Stimulated activated CD4-positive, alpha-beta T cell treated with anti-CD3 and anti-CD28 coated beads, Interleukin-4, amount 100 ng/mL, for 4 hours (primary cell): ENCODE results near the gene STMN3.
"Not testable (repeated sequence)": the region's sequence is repeated elsewhere in the genome, so short reads cannot be mapped to it uniquely, and the experiment has no call there.

Source experiments
- DNase-seq, 2 experiments: peaks; one replicate each; pipeline ENCODE4 v3.0.0-alpha.2; 2020

Gene STMN3

DNA sequence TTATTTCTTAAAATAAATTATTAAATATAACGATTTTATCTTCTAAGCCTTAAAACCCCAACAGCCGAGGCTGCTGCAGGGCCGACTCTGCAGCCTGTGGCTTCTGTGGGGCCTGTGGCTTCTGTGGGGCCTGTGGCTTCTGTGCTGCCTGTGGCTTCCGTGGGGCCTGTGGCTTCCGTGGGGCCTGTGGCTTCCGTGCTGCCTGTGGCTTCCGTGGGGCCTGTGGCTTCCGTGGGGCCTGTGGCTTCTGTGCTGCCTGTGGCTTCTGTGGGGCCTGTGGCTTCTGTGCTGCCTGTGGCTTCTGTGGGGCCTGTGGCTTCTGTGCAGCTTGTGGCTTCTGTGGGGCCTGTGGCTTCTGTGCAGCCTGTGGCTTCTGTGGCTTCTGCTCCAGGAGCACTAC lies 51.5 kb downstream of the STMN3 start:
- DNase-seq: not testable (repeated sequence)

DNA sequence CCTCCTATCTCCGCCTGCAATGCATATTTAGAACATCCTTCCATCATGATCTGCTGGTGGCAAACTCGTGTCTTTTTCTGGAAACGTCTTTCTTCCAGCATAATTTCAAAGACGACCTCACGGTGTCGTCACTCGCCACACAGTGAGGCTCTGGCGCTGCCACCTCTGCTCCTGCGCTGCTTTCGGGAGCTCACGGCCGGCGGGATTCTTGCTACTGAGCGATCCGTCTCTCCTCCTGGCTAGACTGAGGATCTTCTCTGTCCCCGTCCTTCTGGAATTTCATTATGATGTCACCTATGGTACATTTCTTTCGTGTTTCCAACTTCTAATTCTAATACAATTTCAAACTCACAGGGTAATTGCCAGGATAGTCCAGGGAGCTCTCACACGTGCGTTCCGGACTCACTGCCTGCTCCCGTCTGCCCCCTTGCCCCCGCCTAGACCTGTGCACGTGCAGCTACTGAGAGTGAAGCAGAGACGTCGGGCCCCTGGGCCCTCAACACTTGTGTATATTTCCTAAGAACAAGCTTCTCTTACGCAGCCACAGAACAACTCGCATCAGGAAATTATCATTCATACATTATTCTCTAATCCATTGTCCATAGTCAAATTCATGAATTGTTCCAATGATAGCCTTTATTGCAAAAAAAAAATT lies 53.7 kb downstream of the STMN3 start:
- no peak for DNase-seq

DNA sequence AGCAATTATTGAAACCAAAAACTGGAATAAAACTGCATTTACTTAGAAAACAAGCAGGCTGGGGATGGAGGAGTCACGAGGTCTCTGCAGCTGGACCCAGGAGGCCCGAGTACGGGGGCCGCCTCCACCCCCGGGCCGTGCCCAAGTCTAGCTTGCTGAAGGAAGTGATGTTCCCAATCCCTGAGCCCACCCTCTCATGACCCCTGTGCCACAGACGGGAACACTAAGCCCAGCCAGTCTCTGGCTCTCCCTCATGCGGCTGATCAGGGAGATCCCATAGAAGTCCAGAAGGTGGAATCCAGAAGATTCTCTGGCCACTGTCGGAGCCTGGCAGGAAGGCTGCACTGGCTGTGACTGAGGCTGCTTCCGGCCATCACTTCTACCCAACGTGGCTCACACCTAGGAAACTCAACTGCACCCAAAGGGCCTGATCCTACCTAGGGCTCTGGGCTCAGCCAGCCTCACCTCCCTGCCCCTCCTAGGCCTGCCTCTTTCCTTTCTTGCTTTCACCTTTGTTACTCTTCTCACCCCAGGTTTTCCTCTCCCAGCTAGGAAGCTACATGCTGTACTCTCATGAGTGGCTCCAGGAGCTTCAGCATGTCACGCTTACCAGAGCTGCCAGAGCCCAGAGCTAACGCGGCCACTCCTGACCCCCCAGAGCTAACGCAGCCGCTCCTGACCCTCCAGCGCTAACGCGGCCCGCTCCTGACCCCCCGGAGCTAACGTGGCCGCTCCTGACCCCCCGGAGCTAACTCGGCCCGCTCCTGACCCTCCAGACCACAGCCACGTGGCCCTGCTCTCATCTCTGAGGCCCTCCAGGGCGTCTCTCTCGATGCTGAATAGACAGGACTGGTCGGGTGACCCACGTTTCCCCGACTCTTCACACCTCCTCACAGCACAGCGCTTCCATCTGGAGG lies 54.5 kb downstream of the STMN3 start:
- no peak for DNase-seq

DNA sequence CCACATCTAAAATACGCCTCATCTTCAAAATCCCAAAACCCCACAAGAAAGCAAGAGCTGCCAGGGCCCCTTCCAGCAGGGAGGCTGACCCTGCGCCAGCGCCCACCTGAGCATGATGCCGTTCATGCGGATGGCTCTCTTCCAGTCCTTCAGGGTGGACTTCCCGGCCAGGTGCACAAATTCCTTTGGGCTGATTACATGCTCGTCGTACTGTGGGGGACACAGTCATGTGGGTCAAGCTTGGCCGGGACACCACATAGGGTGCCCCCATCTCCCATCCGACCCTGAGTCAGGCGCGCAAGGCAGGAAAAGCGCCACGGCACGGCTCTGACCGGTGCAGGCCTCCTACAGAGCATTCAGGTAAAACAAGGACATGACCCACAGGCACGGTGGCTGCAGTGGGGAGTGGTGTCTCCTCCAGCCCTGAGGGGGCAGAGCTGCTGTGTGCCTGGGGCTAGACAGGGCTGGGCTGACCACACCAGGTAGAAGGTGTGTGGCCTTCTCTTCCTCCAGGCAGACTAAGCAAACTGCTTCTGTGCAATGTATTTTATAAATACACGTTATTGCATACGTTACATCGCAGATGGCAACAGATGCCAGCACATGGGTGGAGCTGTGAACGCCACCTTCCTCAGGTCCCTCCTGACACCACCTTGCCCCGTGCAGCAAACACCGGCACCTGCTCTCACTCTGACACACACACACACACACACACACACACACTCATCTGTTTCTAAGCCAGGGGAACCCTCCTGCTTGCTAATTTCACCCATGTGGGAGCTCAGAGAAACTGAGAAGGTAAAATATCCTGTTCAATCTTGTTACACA lies 55.4 kb downstream of the STMN3 start:
- DNase-seq: no peak

DNA sequence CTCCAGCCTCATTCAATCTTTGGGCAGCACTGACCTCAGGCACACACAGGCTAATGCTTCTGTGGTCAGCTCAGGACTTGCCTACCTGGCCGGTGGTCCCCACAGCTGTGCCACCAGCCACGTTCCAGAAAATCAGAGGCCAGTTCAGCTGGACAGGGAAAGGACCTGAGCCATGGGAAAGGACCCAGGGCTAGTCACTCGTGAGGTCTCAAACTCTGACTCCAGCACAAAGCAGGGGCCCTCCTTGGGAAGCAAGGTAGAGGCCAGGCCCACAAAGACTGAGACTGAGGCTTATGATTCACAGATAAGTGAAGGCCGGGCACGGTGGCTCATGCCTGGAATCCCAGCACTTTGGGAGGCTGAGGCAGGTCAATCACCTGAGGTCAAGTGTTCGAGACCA lies 56.8 kb downstream of the STMN3 start:
- no peak for DNase-seq

- no peak for DNase-seq
Measured at GRCh38 chr20:63595416-63596127, 57.7 kb downstream of the STMN3 start.

- no peak for DNase-seq
Measured at GRCh38 chr20:63594043-63594561, 59.1 kb downstream of the STMN3 start.

DNA sequence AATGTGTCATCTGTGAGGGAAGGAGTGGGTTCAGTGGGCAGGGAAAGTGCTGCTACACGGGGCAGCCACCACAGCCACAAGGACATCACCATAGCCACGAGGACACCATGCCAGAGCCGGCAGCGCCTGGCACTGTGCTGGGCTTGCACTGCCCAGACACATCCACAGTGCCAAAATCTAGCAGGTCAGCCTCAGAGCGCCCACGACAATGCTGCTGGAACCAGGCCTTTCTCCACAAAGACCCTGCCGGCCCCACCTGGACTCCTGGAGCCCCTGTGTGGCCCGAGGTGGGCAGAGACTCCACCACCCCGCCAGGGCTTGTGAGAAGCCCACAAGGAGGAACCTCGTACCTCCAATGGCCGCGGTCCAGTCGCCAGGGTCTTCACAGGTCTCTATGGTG lies 60.6 kb downstream of the STMN3 start:
- DNase-seq: no peak

GRCh38 chr20:63591786-63592355 lies 61.4 kb downstream of the STMN3 start:
- DNase-seq: no peak

- no peak for DNase-seq
Measured at GRCh38 chr20:63591147-63591533, 62.1 kb downstream of the STMN3 start.

DNA sequence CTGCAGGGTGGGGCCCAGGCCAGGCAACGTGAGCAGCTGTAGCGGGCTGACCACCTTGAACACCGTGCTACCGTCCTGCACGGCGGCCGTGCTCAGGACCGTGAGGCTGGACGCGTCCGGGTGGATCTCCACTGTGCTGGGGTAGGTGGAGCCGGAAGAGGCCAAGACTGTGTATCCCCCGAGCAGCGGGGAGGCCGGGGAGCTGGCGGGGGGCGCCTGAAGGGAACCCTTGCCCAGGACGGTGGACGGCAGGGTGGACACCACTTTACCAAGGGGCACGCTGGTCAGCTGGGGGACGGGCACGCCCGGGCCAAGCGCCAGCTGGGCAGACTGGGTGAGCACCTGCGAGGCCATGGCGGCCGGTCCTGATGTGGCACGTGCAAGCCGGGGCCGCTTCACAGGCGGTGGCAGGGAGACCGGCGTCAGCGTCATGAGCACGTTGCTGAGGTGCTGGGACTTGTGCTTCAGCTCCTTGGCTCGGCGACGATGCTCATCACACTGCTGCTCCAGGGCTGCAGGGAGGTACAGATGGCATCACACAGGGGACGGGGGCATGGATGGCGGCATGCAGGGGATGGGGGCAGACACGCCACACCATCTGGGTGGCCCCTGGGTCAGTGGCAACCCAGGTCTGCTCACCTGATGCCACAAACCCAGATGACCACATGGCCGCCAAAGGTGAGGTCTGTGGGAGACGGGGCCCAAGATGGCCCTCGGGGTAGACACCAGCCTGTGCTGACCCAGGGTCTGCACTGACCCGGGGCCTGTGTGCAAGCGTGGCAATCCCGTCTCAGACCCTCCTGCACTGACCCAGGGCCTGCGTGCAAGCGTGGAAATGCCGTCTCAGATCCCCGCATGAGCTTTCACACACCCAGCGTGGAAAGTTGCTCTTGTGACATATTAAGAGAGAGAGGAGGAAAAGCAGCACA lies 62.7 kb downstream of the STMN3 start:
- DNase-seq: no peak
